Measurements from ENCODE around the gene HIPK1.

The HIPK1 gene

DNA sequence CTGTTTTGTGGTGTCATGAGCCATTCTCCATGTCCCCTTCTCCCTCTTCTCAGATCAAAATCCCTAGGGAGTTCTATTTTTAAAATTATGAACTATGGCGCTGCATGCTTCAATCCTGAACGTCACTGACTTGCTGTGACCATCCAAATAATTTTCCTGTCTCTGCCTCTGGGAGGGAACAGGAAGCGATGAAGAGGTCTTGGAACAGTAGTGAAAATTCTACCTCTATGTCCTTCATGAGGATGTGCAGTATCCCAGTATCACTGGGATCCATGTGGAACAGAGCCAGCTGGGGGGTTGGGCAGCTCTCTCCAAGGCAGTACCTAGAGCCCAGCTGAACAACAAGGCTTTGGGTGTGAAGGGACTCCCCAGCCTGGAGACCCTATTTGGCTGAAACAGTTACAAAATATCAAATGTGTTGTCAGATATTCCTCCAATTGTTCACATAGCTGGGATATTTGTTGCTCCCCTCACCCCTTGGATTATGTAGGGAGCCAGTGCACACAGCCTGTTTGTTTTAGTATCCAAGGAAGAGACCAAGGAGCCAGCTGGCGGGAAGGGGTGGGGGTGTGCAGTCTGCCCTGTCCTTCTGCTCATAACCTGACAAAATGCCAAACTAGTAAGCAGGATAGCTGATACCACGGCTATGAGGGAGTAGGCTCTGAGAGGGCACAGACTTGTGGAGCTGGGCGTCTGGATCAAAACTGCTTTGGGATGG is 16.4 kb upstream of the HIPK1 start:
- intact Hi-C loops (cut with DNase I), result no loop called here
- peak in 1 of 10 donors; percentile 16 for DNase-seq

DNA sequence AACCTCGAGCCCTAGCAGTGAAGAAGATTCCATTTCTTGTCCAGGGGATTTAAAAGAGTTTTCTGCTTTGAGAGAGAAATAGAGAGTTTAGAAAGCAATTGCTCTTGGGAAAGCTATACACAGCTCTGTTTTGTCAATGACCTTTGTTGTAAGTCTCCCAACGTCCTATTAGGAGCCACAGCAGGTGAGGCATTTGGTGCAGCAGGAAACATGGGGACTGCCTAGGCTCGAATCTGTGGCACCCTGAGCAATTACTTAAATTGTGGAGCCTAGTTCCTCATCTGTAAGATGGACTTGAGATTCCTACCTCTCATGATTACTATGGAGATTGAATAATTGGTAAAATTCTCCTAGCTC is 15.8 kb upstream of the HIPK1 start:
- DNase-seq, result no peak
- intact Hi-C loops (cut with DNase I), result no loop called here

DNA sequence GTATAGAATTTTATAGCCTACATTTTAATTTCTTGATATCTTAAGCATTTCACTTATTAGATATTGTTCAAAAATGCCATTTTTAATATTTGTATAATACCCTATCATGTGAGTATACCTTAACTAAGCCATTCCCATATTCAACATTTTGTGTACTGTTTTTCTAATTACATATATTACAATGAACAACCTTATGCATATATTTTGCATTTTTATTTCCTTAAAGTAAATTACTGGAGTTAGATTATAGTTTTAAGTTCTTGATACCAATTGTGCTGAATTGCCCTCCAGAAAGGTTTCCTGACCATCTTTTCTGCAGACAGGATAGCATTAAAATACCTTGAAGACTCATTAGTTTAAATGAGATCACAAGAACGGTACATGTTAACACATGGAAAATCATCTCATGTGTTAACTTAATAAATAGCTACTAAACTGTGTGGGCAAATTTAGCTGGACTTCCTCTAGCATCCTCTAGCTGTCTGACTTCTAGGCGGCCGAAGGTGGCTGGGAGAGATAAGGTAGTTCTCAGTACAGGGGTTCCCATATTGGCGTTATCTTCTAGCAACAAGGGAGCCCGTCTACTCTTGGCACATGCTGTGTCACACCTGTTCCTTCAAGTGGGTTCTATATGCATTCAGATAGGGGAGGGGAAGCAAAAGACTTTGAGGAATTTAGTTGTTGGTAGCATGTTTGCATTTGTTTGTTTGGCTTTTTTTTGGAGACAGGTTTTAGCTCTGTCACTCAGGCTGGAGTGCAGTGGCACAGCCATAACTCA is 15.0 kb upstream of the HIPK1 start:
- no peak for DNase-seq
- intact Hi-C loops (cut with DNase I), result no loop called here

DNA sequence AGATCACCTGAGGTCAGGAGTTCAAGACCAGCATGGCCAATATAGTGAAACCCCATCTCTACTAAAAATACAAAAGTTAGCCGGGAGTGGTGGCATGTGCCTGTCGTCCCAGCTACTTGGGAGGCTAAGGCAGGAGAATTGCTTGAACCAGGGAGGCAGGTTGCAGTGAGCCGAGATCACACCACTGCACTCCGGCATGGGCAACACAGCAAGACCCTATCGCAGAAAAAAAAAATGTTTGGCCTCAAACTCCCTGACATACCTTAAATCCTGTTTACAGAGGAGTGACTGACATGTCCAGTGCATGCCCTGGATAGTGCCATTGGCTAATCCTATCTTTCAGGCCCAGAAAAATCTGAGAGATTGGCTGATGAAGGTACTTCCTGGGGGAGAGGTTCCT is 12.2 kb upstream of the HIPK1 start:
- intact Hi-C loops (cut with DNase I), result no loop called here
- DNase-seq, result no peak

DNA sequence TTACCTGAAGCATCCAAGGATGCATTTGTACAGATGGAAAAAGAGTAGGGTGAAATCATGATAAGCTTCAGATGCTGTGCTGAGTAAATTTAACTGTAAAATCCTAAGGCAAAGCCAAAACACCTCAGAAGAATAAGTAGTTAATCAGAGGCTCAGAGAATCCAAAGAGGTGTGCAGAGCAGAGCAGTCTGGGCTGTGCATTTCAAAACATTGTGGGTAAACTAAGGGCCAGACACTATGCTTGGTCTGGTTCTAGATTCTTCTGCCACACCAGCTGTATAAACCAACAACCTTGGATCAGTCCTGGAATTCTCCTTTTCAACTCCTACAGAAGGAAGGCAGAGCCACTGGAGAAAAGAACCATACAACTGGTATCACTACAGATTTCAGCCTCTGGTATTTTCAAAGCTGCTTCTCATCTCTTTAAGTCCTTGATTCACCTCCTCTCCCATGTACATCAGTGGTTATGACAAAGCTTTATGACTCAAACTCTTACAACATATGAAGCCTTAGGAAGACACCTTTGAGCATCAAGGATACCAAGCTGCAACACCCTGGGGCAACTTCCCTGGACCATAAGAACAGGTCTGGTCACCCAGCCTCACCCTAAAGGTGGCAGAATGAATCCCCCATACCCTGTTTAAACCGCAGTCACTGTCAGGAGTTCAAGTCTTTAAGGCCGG is 11.6 kb upstream of the HIPK1 start:
- no peak for DNase-seq
- intact Hi-C loops (cut with DNase I), result no loop called here

DNA sequence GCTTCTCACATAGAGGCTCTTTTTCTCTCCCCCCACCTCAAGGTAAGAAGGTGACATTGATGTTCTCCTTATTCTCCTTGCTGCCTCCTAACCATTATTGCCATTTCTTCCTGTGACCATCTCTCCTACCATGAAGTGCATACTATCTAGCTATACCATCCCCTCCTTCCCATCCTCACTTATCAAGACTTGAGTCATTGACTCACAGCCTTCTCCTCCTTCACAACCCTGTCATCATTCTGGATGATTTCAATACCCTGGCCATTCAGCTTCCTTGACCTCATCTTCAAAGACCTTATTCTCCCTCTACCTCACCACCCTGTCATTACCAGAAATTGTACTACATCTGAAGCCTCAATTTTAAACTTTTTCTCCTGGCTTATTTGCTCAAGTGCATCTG is 10.9 kb upstream of the HIPK1 start:
- intact Hi-C loops (cut with DNase I), result no loop called here
- no peak for DNase-seq

DNA sequence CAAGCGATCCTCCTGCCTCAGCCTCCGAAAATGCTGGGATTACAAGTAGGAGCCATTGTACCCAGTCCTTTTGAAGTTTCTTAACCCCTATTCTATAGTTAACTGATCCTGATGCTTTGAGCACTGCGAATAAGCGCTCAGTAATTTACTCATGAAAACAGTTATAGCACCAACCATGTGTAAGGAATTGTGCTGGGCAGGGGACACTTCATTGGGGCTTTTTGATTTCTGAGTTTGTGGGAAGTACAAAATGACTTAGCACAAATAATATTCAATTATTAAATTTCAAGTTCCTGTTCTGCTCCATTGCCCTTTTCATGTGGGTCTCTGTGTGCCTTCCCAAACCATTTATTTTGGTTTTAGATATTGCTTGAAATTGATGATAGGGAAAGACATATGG is 6.2 kb upstream of the HIPK1 start:
- intact Hi-C loops (cut with DNase I), result no loop called here
- no peak for DNase-seq

DNA sequence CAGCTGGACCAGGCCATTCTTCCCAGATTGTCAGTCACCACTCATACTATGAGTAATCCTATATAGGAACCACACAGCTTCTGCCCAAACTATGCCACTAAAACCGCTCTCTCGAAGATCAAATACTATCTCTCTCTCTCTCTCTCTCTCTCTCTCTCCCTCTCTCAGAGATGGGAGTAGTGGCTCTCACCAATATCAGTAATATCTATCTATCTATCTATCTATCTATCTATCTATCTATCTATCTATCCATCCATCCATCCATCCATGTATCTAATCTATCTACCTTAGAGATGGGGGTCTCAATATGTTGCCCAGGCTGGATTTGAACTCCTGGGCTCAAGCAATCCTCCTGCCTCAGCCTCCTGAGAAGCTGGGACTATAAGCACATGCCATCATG is 4.7 kb upstream of the HIPK1 start:
- intact Hi-C loops (cut with DNase I), result no loop called here

DNA sequence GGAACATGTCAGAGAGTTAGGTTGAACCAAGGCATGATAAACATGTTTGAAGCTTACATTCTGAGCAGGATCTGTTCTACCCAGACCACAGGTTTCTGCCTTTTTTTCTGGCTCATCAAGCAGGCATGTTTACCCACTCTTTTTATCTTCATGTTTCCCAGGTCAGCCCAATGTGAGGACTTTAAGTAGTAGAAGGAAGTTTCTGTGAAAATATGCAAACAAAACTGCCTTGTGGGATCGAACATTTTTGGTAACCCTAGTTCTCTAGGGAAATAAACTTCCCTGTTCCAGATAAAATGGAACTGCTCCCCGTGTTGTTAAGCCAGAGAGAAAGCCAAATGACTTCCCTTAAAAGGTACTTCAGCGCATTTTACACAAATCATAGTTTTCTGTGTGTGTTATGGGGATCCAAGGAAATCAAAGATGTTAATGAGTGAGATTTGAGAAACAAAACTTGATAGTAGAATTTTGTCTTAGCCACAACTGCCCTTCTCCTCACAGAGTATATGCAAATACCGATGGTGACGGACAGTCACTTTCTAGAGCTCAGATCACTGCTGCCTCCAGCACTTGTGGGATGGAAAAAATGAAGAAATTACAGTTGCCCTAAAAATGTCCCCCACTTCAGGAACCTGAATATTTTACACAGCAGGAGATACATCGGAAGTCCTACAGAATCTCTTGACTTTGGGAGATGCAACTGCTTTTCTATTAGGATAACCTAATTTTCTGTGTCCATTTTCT is 765 bp upstream of the HIPK1 start:
- intact Hi-C loops (cut with DNase I), result no loop called here
- no peak for DNase-seq

More for the DNA sequence above, 4.7 kb upstream of the HIPK1 start:
- DNase-seq, result no peak

DNA sequence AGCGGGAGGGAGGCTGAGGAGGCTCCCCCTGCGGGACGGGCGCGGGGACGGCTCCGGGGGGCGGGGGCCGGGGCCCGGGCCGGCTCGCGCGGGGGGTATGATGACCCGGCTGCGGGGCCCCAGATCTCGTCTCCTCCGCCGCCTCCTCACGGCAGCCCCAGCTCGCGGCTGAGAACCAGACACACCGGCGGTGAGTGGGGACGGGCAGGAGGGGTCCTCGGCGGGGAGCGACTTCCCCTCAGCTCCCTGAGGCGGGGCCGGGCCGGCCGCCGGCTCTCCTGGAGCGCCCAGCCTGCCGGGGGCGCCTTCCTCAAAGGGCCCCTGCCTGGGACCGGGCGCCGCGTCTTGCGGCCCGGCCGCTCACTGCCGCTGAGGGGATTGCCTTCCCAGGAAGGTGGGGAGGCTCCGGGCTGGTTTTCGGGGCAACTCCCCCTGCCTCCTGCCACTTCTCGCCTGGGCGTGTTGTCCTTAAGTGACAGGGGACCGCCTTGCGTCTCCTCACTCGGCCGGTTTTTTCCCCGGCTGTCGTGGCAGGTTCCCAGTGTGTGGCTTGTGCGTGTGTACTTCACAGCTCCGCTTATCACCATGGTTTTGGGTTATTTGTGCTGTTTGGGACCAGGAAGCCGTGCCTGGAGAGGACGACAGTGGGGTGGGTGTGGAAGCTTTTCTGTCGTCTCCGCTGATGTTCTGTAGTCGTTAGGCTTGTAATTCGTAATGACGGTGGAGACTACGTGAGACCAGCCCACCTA is 800 bp downstream of the HIPK1 start:
- peak in 8 of 10 donors; percentile 22 to 89 (median 32) for DNase-seq
- intact Hi-C loops (cut with DNase I), result loop anchor here (1.0 kb wide), 2 partner anchors 25 to 118 kb away; partner anchors contain the start of genes DCLRE1B and RSBN1

DNA sequence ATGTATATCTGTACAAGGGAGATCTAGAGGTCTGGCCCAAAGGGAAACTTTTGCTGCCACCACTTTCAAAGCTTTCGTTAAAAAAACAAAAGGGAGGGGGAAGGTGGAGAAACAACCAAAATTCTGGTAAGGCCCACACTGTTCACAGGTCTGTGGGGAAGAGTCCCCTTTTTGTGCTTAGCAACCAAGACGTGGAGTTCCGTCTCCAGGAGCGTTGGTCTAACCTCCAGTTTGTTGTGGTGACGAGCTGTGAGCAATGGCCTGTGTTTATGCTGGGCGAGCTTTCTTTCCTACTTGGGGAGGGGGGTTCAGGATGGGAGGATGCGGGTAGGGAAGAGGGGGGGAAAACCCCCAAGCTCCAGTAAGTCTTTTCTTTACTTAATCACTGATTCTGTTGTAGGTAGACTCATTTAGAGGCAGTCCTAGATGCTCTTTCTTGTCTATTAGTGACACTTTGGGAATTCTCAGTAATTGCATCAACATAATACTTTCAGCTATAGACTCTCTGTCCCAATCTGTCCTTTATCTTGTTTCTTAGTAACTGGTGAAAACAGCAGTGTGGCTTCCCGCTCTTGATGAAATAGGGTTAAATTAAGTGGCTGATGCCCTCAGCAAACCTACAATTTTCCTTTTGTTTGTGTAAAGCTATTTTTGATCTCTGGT is 1.5 kb downstream of the HIPK1 start:
- intact Hi-C loops (cut with DNase I), result no loop called here

DNA sequence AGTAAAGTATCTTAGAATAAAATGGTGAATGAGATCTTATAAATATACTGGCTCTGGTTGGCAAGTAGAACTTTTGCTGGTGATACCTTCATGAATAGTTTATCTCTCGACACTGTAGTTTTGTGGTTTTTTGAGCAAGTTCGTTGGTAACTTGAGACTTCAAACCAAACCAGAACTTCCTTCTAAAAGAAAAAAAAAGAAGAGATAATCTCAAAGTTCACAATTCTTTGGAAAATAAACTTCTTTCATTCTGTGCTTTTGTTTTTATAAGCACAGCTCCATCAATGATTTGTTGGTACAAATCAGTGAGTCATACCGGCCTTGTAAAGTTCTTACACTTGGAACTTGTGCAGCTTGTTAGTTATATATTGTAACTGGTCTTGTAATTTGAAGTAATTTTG is 2.3 kb downstream of the HIPK1 start:
- DNase-seq, result no peak
- intact Hi-C loops (cut with DNase I), result no loop called here

More for the DNA sequence above, 1.5 kb downstream of the HIPK1 start:
- no peak for DNase-seq

DNA sequence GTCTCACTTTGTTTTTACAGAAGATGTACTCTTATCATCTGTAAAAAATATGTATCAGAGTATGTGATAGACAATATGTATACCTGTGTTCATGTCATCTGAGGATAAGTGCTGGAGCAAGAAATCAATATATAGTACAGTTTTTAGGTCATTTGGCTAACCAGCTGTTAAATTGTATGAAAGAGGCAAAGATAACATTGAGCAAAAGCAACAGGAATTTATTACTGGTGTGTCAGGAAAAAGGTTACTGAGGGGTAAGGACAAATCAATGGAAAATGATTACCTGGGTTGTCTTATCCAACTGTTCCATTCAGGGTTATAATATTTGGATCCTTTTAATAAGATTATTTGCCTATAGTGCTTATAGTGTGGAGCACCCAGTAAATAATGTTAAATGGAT is 4.9 kb downstream of the HIPK1 start:
- intact Hi-C loops (cut with DNase I), result no loop called here
- no peak for DNase-seq

DNA sequence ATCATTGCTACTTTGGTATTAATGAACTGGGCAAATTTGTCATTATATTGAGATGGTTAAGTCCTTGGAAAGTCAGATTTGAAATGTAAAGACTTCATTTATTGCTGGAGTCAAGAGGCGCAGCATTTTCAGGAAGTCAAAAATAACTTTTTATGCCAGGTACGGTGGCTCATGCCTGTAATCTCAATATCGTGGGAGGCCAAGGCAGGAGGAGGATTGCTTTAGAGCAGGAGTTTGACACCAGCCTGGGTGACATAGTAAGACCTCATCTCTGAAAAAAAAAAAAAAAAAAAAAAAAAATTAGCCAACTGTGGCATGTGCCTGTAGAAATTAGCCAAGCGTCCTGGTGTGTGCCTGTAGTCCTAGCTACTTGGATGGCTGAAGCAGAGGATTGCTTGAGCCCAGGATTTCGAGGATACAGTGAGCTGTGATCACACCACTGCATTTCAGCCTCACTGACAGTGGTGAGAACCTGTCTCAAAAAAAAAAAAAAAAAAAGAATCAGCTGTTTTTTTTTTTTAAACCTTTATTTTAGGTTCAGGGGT is 5.5 kb downstream of the HIPK1 start:
- no peak for DNase-seq
- intact Hi-C loops (cut with DNase I), result no loop called here

DNA sequence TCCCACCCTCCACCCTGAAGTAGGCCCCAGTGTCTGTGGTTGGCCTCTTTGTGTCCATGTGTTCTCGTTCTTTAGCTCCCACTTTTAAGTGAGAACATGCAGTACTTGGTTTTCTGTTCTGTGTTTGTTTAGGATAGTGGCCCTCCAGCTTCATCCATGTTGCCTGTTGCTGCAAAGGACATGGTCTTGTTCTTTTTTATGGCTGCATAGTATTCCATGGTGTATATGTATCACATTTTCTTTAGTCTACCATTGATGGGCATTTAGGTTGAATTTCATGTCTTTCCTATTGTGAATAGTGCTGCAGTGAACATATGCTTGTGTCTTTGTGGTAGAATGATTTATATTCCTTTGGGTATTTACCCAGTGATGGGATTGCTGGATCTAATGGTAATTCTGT is 6.1 kb downstream of the HIPK1 start:
- no peak for DNase-seq
- intact Hi-C loops (cut with DNase I), result no loop called here

DNA sequence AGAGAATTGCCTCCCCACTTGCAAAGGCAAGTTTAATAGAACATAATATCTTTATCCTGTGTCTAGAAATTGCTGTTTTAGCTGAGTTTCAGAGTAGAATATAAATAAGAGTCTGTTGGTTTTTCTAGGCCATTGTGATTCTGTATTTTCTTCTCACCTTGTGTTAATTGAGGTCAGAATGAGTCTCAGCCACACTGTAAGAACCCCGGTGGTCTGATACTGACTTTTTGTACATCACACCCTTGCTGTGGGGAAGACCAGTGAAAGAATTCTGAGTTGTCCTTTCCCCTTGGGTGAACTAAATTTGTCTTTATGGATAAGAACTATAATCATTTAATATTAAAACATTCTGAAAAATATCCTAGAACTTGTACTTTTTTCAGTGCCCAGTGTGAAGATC is 6.8 kb downstream of the HIPK1 start:
- intact Hi-C loops (cut with DNase I), result no loop called here
- no peak for DNase-seq

DNA sequence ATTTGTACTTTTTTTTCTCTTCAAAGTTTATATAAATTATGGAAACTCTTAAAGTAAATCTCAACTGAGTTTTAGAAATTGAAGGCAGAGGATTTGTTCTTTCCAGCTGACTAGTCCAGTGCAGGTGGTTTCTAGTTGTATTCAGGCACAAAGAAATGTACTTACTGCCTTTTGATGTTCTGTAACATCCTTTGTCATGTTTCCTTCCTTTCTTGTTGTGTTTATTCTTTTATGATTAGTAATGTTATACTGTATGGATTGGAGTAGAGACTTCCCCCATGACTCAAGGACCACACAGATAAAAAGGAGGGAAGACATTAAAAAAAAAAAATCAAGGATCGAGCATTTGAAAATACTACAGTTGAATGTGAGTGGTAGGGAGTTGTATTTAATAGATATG is 8.0 kb downstream of the HIPK1 start:
- intact Hi-C loops (cut with DNase I), result no loop called here
- DNase-seq, result no peak

DNA sequence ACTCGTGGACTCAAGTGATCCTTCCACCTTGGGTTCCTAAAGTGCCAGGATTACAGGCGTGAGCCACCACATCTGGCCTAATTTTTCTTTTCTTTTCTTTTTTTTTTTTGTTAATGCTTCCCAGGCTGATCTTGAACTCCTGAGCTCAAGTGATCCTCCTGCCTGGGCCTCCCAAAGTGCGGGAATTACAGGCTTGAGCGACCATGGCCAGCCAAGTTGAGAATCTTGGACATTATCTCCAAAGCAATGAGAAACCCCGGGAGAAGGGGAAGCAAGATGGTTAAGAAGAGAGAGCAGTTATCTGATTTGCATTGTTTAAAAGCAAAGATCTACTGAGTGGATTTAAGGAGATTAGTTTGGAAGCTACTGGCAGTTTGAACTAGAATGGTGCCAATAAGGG is 9.1 kb downstream of the HIPK1 start:
- intact Hi-C loops (cut with DNase I), result no loop called here
- no peak for DNase-seq

Data from posterior cingulate gyrus (tissue), 11 donors.